Pancreas (tissue), 10 donors: ENCODE data around the gene LRP1B. TPM values are rescaled to one million over a fixed set of nuclear protein-coding genes. Genes with fewer than 3 reads are reported as not detected.

Experiments used
- ATAC-seq, 4 donors: fragments of 200-7000 bp; cut with Tn5 transposase; one replicate each; pipeline versions ENCODE4 v1.8.0 to v1.9.1; 2020; ENCODE audit warnings: mild to moderate bottlenecking in 4 of 4, moderate library complexity in 4 of 4
- DNase-seq, 6 donors: peaks; one replicate each; pipeline ENCODE4 v3.0.0-alpha.2; 2020
- FAIRE-seq: peaks from 2 replicates; lab custom pipeline; 2012; peaks lifted over from hg19 to GRCh38; lab: Jason Lieb, UNC
- H3K27ac ChIP-seq, 4 donors: fragments of 200-600 bp; sonication (generic); 1 replicate in 3 of 4; 2 replicates in 1 of 4; pipeline versions ENCODE4 v1.5.0 to v1.8.0; 2020
- H3K27me3 ChIP-seq, 4 donors: fragments of 200-600 bp; one replicate each; pipeline ENCODE4 v1.8.0; 2021
- H3K36me3 ChIP-seq, 3 donors: fragments of 200-600 bp; sonication (generic) in 1 of 3; one replicate each; pipeline versions ENCODE4 v1.5.0 to v1.8.0; 2020 to 2021
- H3K4me1 ChIP-seq, 3 donors: fragments of 200-600 bp; one replicate each; pipeline ENCODE4 v1.8.0; 2021
- H3K4me3 ChIP-seq, 4 donors: fragments of 200-600 bp; sonication (generic) in 2 of 4; one replicate each; pipeline versions ENCODE4 v1.5.0 to v1.8.0; 2020 to 2021
- H3K9me3 ChIP-seq, 4 donors: fragments of 200-600 bp; one replicate each; pipeline ENCODE4 v1.8.0; 2021
- CTCF ChIP-seq, 4 donors: fragments of 200-600 bp; sonication (generic) in 3 of 4; IDR thresholded peaks; one replicate each; pipeline versions ENCODE4 v1.5.0 to v1.8.0; 2021; ENCODE audit warnings: antibody characterized with exemption in 4 of 4
- WGBS, 2 donors: extraction: QIAGEN DNeasy Blood & Tissue Kit; methylation state at CpG; one replicate each; pipeline ENCODE4 v1.1.7; 2013; 5-methylcytosine and 5-hydroxymethylcytosine counted together
- intact Hi-C, 3 donors: fragments of 100-400 bp; cut with DNase I; formaldehyde crosslinking; loops; one replicate each; pipeline versions ENCODE4 v1.11.1 to v1.14.2; 2022
- polyA plus RNA-seq, 2 donors: library from polyadenylated mRNA; stranded (reverse); fragments of 200-250 nt; gene quantifications; one replicate each; pipeline ENCODE4 v1.2.3, GENCODE V29; 2013
- total RNA-seq, 6 donors: library from RNA; stranded (reverse); fragmentation: NEBNext Ultra II Directional in 4 of 6; extraction: Animal tissue kit (Norgen Biotek cat#: 25700) in 4 of 6; gene quantifications; one replicate each; pipeline versions ENCODE4 v1.2.1 to v1.2.4, GENCODE V29; 2021 to 2023
- donor health status: healthy with polysubstance abuse.
- donor health status: DM: no; HTN: no; CAD: no; lungs with moderate emphysema.
- donor health status: DM: no; HTN: no; CAD: no.
- donor health status: control.
- donor health status: control.
- donor health status: Bipolar disorder and iron deficiency.
- donor health status: DM: yes; HTN: yes; CAD: no.
- donor health status: DM: no; HTN: no; CAD: no.
- donor health status: DM: no; HTN: no; CAD: no.
- donor health status: DM: yes; HTN: yes; CAD: no.

LRP1B gene
- total and polyA plus RNA-seq, 8 donors = 0.06 to 0.55 (median 0.25) TPM

DNA sequence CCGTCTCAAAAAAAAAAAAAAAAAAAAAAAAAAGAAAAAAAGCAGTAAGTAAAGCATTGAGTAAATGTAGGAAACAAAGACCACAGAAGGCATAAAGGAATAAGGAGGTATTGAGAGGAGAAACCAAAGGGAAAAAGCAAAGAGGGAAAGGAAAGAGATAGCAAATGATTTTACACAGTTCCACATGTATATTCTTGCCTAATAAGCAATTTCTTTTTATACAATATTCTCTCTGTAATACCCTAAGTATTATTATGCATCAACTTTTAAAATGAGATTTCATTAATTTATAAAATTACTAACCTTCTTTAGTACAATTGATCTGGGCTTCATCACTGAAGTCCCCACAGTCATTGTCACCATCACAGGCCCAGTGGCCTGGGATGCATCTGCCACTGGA is 1180.9 kb downstream of the LRP1B start:
- Histone ChIP-seq H3K36me3 (no peaks in the 10 kb centered on the region), H3K27me3 (no peaks in the 10 kb centered on the region), H3K9me3 (no peaks in the 10 kb centered on the region), H3K4me3 (no peak overlapping the region), H3K27ac (no peak overlapping the region), H3K4me1 (no peaks in the 10 kb centered on the region)
- intact Hi-C loops = no loop called here
- ATAC-seq (no peak), FAIRE-seq (no peak), DNase-seq (no peak)
- no peak for TF ChIP-seq CTCF (IDR thresholded peaks at IDR 0.05)
- WGBS, 2 donors = 76% methylated on average over 1 of the region's 1 CpG; no CpG with 5 or more reads in 1 of the 2 donors

DNA sequence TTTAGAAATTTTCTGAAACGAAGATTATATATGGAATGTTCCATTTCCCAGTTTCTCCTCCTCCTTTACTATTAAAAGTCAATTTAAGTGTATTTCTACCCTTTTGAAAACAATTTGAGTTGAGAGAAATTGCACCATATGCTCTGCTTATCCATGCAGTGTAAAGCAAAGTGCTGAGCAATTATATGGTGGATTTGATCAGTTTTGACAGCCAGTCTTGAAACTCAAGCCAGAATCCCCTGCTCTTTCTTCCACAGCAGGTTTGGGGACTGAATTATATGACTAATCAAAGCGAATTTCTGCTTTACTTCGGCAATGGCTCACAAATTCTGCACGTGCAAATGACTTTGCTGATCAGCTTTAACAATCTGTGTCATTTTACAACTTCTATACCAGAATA is 1183.6 kb downstream of the LRP1B start:
- WGBS, 2 donors = 63 to 69% methylated on average over 4 of the region's 4 CpGs

GRCh38 chr2:140943867-140944266 is 1186.9 kb downstream of the LRP1B start:
- Histone ChIP-seq H3K36me3 (no peaks in the 10 kb centered on the region), H3K4me3 (no peak overlapping the region), H3K9me3 (no peaks in the 10 kb centered on the region), H3K4me1 (no peaks in the 10 kb centered on the region), H3K27me3 (no peaks in the 10 kb centered on the region), H3K27ac (no peak overlapping the region)
- ATAC-seq (no peak), FAIRE-seq (no peak), DNase-seq (no peak)
- TF ChIP-seq CTCF (IDR thresholded peaks at IDR 0.05) = no peak
- intact Hi-C loops = no loop called here

More for the DNA sequence above, 1183.6 kb downstream of the LRP1B start:
- intact Hi-C loops = no loop called here
- no peaks in the 10 kb centered on the region for H3K9me3 ChIP-seq
- DNase-seq (no peak), ATAC-seq (no peak), FAIRE-seq (no peak)
- H3K27me3 ChIP-seq = no peaks in the 10 kb centered on the region
- H3K4me1 ChIP-seq = no peaks in the 10 kb centered on the region
- H3K27ac ChIP-seq = no peak overlapping the region
- TF ChIP-seq CTCF (IDR thresholded peaks at IDR 0.05) = no peak
- no peak overlapping the region for H3K4me3 ChIP-seq
- H3K36me3 ChIP-seq = no peaks in the 10 kb centered on the region

- TF ChIP-seq CTCF (IDR thresholded peaks at IDR 0.05) = no peak
- Histone ChIP-seq H3K36me3 (no peaks in the 10 kb centered on the region), H3K4me3 (no peak overlapping the region), H3K27me3 (no peaks in the 10 kb centered on the region), H3K4me1 (no peaks in the 10 kb centered on the region), H3K27ac (no peak overlapping the region), H3K9me3 (no peaks in the 10 kb centered on the region)
- no peak for DNase-seq
- ATAC-seq = no peak
- intact Hi-C loops = no loop called here
- no peak for FAIRE-seq
- 57 to 80% methylated on average over 2 of the region's 2 CpGs for WGBS, 2 donors
Measured at GRCh38 chr2:140942284-140942683, 1188.5 kb downstream of the LRP1B start.

DNA sequence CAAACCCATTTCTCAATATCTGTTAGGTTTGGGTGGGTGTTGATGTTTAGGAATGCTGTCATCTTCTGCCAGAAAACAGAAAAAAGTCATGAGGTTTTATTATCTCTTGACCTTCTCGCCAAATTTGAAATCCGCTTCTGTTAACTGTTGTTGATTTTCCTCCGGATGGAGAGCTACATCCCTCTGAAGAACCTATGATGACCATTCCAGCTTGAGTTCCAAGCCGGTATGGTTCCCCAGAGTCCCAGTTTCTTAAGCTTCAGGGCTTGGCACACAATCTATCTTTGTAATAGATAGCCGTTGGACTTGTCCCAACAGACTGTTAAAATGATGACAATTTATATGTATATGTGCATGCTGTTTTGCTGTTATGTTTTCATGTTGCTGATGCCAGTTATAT is 1201.0 kb downstream of the LRP1B start:
- Histone ChIP-seq H3K4me1 (no peaks in the 10 kb centered on the region), H3K9me3 (no peaks in the 10 kb centered on the region), H3K36me3 (no peaks in the 10 kb centered on the region), H3K4me3 (no peak overlapping the region), H3K27ac (no peak overlapping the region), H3K27me3 (no peaks in the 10 kb centered on the region)
- WGBS, 2 donors = 49 to 61% methylated on average over 5 of the region's 5 CpGs
- ATAC-seq (no peak), FAIRE-seq (no peak), DNase-seq (no peak)
- intact Hi-C loops = no loop called here
- TF ChIP-seq CTCF (IDR thresholded peaks at IDR 0.05) = no peak
